Left lung (tissue), 10 donors: ENCODE measurements around the gene EMP1. TPM values are rescaled to one million over a fixed set of nuclear protein-coding genes. Genes with fewer than 3 reads are reported as not detected.

ENCODE experiments used
- ATAC-seq: fragments of 200-7000 bp; cut with Tn5 transposase; one replicate; pipeline ENCODE4 v1.9.1; 2020; ENCODE audit warnings: moderate library complexity
- DNase-seq, 4 donors: peaks; one replicate each; pipeline ENCODE4 v3.0.0-alpha.2; 2013 to 2020
- H3K27ac ChIP-seq, 2 donors: fragments of 200-600 bp; sonication (generic) in 1 of 2; one replicate each; pipeline versions ENCODE4 v1.5.0 to v1.8.0; 2020 to 2021
- H3K27me3 ChIP-seq, 2 donors: fragments of 200-600 bp; sonication (generic) in 1 of 2; one replicate each; pipeline versions ENCODE4 v1.5.0 to v1.8.0; 2020 to 2021
- H3K36me3 ChIP-seq, 2 donors: fragments of 200-600 bp; sonication (generic) in 1 of 2; one replicate each; pipeline versions ENCODE4 v1.5.0 to v1.8.0; 2020 to 2021
- H3K4me1 ChIP-seq, 2 donors: fragments of 200-600 bp; one replicate each; pipeline ENCODE4 v1.8.0; 2021
- H3K4me3 ChIP-seq, 2 donors: fragments of 200-600 bp; sonication (generic) in 1 of 2; one replicate each; pipeline versions ENCODE4 v1.5.0 to v1.8.0; 2020 to 2021; ENCODE audit warnings: mild to moderate bottlenecking in 1 of 2
- H3K9me3 ChIP-seq, 2 donors: fragments of 200-600 bp; sonication (generic) in 1 of 2; one replicate each; pipeline versions ENCODE4 v1.5.0 to v1.8.0; 2020 to 2021
- intact Hi-C, 2 donors: fragments of 100-400 bp; cut with DNase I; formaldehyde crosslinking; loops; one replicate each; pipeline versions ENCODE4 v1.11.2 to v1.14.2; 2022
- polyA plus RNA-seq, 6 donors: library from polyadenylated mRNA; unstranded; fragments of 120-200 nt; gene quantifications; one replicate each; pipeline ENCODE4 v1.2.1, GENCODE V29; 2013; ENCODE audit not compliant: insufficient read length in 6 of 6
- total RNA-seq, 2 donors: library from RNA; stranded (reverse); fragmentation: NEBNext Ultra II Directional; extraction: Animal tissue kit (Norgen Biotek cat#: 25700); gene quantifications; one replicate each; pipeline ENCODE4 v1.2.1, GENCODE V29; 2021
- TF ChIP-seq, protein P1 (sequence below), 2 donors: fragments of 200-600 bp; sonication (generic) in 1 of 2; IDR thresholded peaks; one replicate each; pipeline versions ENCODE4 v1.5.0 to v1.8.0; 2021; ENCODE audit warnings: antibody characterized with exemption in 2 of 2
- donor health status: DM: no; HTN: yes; CAD: no.
- donor health status: DM: no; HTN: no; CAD: no.

EMP1 gene
- total and polyA plus RNA-seq, 8 donors: 79.3 to 369 (median 133) TPM

DNA sequence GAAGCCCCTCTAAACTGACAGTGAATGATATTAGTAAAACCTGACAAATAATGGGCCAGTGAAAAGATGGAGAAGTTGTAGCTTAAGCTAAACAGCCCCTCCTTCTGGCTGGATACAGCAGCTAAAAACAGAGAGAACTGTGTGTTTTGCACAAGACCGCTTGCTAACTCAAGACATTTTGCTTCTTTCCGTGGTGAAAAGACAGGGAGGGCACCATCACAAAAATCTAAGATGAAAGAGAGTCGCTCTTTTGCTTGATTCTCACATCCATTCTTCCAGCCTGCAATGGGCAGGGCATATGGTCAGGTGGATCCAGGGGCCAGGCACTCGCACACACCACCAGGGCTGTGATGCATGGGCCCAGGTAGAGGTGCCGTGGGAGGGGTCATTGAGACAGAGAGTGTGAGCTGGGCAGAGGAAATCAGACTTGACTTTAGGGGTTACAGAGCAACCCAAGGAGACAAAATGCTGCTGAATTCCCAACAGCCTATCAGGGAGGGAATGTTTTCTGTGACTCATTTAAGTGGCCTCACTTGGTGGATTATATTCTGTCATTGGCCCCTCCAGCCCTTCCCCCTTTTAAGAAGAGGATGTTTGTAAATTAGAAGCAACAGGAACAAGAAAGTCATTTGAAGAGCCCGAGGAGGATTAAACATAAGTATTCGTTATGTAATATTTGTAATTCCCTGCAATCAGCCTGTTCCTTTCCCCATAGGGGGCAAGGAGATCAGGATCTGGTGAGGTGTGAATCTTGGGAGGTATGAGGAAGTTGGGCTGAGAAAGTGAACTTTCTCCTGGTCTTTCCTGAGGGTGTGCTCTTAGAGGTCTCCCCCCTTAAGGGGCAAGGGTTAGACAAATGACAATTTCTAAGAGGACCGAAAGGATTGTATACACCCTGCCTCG, 12.3 kb downstream of the EMP1 start:
- intact Hi-C loops: no loop called here
- ATAC-seq (peak; percentile 59), DNase-seq (no peak)
- peak overlapping the region; percentile 27 to 57 for H3K27ac ChIP-seq
- peaks cover 0 to 22% of the 10 kb centered on the region in 2 donors for H3K36me3 ChIP-seq
- TF ChIP-seq, protein P1, sequence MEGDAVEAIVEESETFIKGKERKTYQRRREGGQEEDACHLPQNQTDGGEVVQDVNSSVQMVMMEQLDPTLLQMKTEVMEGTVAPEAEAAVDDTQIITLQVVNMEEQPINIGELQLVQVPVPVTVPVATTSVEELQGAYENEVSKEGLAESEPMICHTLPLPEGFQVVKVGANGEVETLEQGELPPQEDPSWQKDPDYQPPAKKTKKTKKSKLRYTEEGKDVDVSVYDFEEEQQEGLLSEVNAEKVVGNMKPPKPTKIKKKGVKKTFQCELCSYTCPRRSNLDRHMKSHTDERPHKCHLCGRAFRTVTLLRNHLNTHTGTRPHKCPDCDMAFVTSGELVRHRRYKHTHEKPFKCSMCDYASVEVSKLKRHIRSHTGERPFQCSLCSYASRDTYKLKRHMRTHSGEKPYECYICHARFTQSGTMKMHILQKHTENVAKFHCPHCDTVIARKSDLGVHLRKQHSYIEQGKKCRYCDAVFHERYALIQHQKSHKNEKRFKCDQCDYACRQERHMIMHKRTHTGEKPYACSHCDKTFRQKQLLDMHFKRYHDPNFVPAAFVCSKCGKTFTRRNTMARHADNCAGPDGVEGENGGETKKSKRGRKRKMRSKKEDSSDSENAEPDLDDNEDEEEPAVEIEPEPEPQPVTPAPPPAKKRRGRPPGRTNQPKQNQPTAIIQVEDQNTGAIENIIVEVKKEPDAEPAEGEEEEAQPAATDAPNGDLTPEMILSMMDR (IDR thresholded peaks at IDR 0.05): peak in 1 of 2 donors; percentile 44
- H3K4me3 ChIP-seq: no peak overlapping the region
- peaks cover 31 to 77% of the 10 kb centered on the region in 2 donors for H3K4me1 ChIP-seq
- H3K9me3 ChIP-seq: no peaks in the 10 kb centered on the region
- H3K27me3 ChIP-seq: no peaks in the 10 kb centered on the region

DNA sequence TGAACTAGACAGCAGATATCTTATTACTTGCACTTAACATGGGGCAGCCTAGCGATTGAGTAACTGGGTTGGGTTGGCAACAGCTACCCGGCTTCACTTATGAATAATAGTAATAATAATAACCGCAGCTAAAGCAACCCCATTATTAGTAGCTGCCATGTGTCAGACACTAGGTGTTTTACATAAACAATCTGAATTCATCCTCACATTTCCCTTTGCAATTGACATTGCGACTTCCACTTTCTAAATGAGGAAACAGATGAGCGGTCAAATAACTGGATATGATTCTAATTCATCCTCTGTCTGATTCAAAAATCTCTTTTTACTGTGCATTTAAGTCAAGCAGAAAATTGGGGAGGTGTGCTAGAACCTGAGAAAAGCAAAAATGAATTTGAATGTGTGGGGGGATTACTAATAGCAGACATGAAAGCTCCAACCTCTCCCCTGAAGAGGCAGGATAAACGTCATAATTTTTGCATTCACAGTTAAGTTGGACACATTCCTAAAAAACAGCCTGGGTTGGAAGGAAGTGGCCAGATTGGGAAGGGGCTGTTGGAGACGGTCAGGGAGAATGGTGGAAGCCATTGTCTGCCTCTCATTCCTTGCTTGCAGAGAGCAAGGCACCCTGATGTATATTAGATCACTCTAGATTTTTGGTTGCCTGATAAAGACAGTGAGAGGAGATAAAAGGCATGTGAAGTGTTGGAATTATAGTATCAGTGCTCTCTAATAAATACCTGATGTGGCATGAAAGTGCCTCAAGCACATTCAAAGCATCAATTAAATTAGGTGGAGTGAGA, 13.1 kb downstream of the EMP1 start:
- peaks cover 31 to 69% of the 10 kb centered on the region in 2 donors for H3K4me1 ChIP-seq
- intact Hi-C loops: no loop called here
- DNase-seq (no peak), ATAC-seq (peak; percentile 6)
- no peak overlapping the region for H3K4me3 ChIP-seq
- peak overlapping the region; percentile 27 to 57 for H3K27ac ChIP-seq
- no peaks in the 10 kb centered on the region for H3K9me3 ChIP-seq
- TF ChIP-seq, protein P1 (IDR thresholded peaks at IDR 0.05): no peak
- H3K36me3 ChIP-seq: peaks cover 0 to 31% of the 10 kb centered on the region in 2 donors
- no peaks in the 10 kb centered on the region for H3K27me3 ChIP-seq

DNA sequence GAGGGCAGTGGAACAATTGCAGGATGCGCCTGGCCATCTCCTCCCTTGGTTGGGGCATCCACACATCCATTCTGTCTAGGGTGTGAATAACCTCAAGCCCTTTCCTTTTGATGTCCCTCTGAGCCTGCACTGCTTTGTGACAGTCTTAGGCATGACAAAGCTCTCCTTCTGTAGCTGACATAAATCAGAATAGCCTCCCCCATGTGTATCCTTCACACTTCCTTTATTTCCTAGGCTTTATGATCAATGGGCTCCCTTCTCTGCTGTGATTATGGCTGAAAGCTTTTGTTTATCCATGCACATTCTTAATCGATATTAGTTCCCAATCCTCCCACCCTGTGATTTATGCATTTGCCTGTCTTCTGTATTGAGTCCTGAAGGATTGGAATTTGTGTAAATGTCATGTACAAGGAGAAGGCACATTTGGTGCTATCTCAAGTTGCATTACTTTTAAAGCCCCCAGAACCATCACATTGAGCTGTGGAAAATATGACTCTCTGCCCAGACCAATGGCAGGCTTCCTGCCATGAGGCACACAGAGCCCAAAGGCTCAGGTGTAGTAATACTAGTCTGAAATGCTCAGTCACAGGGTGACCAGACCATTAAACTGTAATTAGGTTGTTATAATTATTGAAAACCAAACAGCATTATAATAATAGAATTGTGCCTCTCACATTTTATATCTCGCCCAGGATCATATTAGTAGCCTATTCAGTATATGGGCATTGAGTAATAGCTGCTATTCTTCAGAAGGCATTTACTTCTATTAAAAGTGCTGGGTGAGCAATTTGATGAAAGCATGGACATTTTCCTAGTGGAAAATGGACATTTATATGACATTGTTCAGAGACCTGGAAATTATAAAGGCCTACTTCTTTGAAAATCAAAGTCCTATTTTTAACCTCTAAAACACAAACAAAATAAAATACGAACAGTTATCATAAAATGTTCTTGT, 14.0 kb downstream of the EMP1 start:
- intact Hi-C loops: no loop called here
- Histone ChIP-seq H3K27ac (peak overlapping the region in 1 of 2 donors; percentile 15), H3K4me1 (peaks cover 31 to 65% of the 10 kb centered on the region in 2 donors), H3K36me3 (peaks cover 0 to 40% of the 10 kb centered on the region in 2 donors), H3K27me3 (no peaks in the 10 kb centered on the region), H3K4me3 (no peak overlapping the region), H3K9me3 (no peaks in the 10 kb centered on the region)
- TF ChIP-seq, protein P1 (IDR thresholded peaks at IDR 0.05): no peak
- ATAC-seq (no peak), DNase-seq (no peak)

DNA sequence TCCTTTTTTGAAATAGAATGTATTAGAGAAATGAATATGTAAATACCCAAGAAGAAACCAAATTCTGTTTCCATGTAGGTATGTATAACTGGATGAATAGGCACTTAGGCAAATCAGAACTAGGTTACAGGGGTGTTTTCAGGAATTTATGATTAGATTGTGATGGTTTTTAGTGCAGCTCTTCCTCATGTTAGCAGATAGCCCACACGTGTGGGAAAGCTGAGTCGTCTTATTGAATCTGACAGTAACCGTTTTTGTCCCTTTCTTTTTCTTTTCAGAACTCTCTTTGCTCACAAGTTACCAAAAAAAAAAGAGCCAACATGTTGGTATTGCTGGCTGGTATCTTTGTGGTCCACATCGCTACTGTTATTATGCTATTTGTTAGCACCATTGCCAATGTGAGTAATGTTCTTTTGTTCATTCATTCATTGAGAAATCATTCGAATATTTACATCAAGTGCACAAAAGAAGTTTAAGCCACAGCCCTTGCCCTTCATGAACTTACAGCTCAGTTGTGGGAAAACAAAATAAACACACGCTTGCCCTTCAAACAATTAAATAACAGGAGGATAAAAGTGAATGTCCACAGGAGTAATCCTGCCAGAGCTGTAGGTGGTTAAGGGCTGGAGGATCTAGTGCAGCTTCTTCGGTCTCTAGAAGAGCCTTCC, 14.8 kb downstream of the EMP1 start:
- intact Hi-C loops: no loop called here
- no peak for DNase-seq
- no peak for ATAC-seq
- H3K27ac ChIP-seq: no peak overlapping the region
- H3K9me3 ChIP-seq: no peaks in the 10 kb centered on the region
- no peaks in the 10 kb centered on the region for H3K27me3 ChIP-seq
- H3K4me3 ChIP-seq: no peak overlapping the region
- peaks cover 31 to 59% of the 10 kb centered on the region in 2 donors for H3K4me1 ChIP-seq
- TF ChIP-seq, protein P1 (IDR thresholded peaks at IDR 0.05): no peak
- peaks cover 0 to 48% of the 10 kb centered on the region in 2 donors for H3K36me3 ChIP-seq
